ENCODE results near the gene MAPK7.

Gene MAPK7

DNA sequence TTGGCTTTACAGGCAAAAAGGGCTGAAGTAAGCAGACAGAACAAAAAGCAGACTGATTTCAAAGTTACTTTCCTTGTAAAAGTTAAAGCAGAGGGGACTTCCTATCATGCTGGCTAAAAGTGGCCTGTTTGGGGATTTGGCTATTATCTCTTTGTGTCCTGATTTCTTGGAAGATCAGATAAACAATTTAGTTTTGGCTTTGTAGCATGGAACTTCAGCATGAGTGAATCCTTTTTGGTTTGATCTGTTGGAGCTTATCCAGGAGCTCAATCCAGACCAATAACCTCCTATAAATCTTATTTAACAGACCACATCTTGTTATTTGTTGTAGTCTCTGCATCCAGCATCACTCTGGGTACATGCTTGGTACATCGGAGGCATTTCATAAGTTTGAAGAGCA, 23.9 kb downstream of the MAPK7 start:
- no peak for FAIRE-seq

DNA sequence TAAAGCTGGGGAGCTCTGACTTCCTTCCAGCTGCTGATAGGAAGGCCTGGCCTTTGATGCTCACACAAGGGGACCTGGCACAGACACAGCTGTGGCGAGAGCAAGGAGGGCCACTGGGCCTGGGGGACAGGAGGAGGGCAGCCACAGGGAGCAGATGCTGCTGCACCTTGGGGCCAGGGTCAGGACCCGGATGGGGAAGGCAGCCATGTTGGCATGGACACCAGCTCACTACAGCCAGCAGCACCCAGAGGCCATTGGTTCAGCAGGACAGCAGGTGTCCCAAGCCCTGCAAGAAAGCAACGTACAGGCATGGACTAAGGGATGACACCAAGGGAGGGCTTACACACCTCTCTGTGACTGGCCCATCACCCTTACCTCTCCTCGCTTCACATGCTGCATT, 24.7 kb downstream of the MAPK7 start:
- FAIRE-seq, result no peak

DNA sequence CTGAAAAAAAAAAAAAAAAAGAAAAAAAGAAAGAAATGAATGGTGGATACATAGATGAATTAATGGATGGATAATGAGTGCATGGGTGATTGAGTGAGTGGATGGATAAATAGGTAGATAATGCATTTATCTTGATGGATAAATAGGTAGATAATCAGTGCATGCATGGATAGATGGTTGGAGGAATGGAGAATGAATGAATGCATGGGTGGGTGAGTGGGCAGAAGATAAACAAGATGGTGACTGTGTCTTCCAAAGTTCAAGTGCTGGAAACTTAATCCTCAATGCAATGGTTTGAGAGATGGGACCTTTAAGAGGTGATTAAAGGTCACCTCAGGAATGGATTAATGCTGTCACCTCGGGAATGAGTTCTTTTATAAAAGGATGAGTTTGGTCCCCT, 26.0 kb downstream of the MAPK7 start:
- FAIRE-seq, result no peak

DNA sequence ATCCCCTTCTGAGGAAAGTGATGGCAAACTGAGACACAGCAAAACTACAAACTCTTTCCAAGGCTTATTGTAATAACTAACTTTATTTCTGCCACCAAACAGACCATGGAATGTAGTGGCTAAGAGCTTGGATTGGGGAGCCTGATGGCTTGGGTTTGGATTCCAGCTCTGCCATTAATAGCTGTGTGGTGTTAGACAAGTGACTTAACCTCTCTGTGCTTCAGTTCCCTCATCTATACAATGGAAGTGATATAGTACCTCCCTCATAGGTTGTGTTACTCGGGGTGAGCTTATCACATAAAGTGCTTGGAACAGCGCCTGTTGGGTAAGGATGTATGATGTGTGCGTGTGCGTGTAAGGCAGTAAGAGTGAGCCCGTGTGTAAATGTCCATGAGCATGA, 26.8 kb downstream of the MAPK7 start:
- FAIRE-seq, result no peak

DNA sequence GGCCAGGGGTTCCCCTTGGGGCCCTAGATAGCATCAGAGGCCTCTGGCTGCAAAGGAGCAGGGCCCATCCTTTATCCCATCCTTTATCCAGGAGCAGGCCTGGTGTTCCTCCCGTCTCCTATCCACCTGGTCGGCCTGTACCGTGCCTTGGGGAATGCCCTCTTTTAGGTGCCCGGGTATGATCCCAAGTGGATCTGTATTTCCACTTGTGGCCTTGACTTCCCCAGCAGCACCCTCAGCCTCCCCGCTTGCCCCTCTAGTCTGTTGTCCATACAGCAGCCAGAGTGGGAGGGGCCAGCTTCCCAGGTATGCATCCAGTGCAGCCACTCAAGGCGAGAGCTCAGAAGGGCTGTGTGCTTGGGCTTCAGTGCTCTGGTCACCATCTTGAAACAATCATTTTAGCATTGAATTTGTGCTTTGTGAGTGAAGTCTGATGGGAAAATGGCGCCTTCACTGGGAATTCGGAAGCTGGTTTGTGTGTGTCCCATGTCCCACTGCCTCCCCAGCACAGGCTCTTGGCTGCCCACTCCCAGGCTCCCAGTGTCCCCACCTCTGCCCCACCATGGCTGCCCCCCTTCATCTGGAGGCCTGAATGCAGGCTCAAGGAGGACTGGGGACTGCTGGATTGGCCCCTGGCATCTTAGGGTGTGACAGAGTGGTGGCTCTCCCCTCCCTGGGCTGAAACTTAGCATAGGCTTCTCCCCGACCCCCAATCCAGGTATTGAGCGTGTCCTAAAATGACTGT, 29.5 kb downstream of the MAPK7 start:
- no peak for FAIRE-seq

DNA sequence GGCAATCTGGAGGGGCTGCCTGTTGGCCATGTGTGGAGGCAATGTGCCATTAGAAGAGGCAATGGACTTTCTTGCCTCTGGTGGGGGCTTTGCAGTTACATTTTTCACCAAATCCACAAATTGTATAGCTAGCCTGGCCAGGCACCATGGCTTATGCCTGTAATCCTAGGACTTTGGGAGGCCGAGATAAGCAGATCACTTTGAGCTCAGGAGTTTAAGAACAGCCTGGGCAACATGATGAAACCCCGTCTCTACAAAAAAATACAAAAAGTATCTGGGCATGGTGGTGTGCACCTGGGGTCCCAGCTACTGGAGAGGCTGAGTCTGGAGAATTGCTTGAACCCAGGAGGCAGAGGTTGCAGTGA, 30.0 kb downstream of the MAPK7 start:
- no peak for FAIRE-seq

DNA sequence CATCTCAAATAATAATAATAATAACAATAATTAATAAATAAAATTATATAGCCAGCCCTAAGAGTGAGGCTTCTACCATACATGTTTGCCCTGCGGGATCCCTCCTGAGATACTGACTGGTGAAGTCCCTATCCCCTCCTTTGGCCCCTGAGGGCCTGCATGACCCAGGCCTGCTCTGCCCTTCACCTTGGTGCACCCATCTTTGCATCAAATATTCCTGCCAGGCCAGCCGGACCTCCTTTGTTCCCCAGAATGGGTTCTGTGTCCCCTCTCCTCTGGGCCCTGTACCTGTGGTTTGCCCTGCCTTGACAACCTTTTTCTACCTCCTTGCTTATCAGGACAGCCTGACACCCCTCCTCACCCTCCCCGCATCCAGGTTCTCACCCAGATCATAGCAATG, 30.8 kb downstream of the MAPK7 start:
- FAIRE-seq, result no peak

DNA sequence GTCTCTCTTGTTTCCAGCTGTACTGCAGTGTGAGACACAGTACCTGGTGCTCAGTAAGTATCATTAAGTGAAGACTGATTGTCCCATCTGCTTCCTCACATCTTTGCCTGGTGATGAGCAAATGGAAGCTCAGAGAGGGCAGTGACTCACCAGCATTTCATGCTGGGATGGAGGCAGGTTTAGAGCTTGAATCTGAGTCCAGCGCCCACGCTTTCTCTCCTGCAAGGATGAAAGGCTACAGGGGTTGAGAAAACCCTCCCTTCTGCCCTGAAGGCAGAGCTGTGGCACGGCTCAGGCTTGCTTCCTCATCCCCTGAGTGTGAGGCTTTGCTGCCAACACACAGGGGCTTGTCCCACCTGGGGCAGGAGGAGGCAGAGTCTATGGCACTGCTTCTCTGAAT, 31.2 kb downstream of the MAPK7 start:
- FAIRE-seq, result no peak

DNA sequence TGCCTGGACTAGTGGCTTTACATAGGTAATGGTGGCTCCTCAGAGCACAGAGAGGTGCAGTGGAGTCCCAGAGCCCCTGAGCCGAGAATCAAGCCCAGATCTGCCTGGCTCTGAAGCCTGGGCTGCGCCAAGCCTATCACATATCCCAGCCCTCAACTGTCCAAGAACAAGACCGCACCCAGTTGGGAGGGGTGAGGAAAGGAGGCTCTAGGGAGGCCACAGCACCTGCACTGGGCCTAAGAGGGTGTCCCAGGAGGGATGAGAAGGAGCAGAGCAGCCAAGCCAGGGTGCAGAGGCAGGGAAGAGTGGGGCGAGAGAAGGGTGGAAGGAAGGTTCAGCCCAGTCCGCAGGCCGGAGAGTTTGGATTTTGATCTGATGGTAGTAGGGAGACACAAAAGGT, 31.8 kb downstream of the MAPK7 start:
- no peak for FAIRE-seq

DNA sequence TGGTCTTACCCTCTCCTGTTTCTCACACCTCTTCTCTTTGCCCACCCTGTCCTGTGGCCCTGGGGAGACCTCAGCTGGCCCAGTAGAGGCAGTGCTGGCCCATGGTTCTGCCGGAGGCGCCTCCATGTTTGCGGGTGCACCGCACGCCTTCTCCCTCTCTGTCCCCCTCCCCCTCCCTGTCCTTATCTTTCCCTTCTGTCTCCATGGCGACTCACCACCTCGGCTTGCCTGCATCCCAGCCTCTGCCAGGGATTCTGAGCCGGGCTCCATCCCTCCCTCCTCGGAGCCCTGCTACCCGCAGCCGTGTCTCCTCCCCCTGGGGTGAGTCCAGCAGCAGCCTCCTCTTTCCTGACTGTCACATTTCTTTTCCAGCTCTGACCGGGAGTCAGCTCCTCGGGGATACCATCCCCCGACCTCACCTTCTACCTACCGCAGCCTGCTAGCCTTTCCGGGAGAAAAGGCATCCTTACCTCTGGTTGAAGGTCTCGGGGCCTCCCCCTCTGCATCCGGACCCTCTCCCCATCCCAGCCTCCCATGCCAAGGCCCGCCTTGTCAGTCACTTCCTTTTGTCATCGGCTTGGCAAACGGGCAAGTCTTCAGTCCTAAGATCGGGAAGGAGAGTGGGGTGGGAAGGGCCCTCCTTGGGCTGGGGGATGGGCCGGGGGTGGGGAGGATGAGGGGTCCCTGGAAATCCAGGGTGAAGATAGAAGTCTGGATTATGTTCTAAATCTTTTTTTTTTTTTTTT, 32.8 kb downstream of the MAPK7 start, which contains the start of gene RNF112:
TSS of gene RNF112 (plus strand) at position 358 of the 746 bp plus-strand sequence. CDS start at position 535, 177 bp downstream.
- FAIRE-seq, result no peak

DNA sequence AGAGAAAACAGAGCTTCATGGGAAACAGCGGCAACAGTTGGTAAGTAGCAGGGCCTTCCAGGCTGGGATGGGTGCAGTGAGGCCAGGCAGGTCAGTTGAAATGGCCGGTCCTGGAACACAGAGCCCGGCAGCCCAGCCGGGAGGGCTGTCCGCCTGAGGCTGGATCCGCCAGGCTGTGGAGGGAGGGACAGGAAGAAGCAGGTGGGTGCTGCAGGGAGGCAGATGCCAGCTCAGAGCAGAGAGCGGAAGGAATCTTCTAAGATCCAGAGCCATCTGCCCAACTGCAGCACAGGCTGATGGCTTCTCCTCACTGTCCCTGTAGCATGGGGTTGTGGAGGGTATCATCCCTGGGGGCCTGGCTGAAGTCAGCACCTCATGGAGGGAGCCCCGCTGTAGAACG, 33.3 kb downstream of the MAPK7 start:
- FAIRE-seq, result no peak

DNA sequence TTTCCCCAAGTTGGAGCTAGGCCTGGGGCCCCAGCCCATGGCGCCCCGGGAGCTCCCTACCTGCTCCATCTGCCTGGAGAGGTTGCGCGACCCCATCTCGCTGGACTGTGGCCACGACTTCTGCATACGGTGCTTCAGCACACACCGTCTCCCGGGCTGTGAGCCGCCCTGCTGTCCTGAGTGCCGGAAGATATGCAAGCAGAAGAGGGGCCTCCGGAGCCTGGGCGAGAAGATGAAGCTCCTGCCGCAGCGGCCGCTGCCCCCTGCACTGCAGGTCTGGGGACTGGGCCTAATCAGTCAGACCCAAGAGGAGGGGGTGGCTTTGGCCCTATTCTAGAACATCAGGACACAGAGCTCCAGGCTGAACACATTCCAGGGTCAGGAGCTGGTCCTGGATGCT, 34.2 kb downstream of the MAPK7 start:
- no peak for FAIRE-seq

DNA sequence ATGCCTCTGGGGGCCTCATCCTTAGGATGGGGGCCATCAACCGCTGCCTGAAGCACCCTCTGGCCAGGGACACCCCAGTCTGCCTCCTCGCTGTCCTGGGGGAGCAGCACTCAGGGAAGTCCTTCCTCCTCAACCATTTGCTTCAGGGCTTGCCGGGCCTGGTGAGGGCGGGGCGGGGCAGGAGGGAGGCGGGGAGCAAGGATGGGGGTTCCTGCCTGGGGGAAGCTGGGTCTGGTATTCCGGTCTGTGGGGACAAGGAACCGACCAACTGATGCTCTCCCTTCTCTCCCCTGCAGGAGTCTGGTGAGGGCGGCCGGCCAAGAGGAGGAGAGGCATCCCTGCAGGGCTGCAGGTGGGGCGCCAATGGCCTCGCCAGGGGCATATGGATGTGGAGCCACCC, 34.7 kb downstream of the MAPK7 start:
- no peak for FAIRE-seq

DNA sequence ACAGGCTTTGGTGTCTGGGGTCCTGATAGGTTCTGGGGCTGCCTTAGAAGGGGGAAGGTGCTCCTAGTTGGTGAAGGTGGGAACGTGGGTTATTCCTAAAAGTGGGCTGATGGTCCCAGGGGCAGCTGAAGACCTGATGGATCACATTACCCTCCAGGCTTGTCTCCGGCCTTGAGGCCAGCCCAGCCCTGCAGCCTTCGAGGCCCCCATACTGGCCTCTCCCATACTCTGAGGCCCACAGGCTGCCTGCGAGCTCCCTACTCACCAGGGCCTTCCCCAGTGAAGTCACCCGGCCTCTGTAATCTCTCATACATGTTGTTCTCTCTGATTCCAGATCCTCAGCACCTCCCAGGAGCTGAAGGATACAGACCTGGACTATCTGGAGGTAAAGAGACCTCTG, 35.5 kb downstream of the MAPK7 start:
- FAIRE-seq, result no peak

DNA sequence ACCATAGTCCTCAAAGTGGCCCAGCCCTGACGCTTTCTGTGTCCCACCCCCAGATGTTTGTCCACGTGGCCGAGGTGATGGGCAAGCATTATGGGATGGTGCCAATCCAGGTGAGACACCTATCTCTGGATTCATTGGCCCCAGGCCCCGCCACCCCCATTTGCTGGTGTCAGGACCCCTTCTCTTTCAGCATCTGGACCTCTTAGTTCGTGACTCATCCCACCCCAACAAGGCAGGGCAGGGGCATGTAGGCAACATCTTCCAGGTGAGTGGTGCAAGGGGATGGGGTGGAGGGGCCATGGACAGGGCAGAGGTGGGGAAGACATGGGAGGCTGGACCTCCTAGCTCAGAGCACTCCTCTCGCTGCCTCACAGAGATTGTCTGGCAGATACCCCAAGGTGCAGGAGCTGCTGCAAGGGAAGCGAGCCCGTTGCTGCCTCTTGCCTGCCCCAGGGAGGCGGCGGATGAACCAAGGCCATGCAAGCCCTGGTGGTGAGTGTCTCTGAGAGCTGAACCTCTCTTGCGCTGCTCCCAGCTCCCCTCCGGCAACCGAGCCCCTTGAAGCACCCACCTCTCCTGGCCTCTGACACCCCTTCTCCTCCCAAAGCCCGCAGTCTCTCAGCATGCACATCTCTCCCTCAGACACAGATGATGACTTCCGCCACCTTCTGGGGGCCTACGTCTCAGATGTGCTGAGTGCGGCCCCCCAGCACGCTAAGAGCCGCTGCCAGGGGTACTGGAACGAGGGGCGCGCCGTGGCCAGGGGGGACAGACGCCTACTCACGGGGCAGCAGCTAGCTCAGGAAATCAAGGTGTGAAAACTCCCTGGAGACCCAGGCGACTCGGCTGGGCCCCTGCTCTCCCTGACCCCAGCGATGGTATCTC, 36.3 kb downstream of the MAPK7 start:
- FAIRE-seq, result no peak

DNA sequence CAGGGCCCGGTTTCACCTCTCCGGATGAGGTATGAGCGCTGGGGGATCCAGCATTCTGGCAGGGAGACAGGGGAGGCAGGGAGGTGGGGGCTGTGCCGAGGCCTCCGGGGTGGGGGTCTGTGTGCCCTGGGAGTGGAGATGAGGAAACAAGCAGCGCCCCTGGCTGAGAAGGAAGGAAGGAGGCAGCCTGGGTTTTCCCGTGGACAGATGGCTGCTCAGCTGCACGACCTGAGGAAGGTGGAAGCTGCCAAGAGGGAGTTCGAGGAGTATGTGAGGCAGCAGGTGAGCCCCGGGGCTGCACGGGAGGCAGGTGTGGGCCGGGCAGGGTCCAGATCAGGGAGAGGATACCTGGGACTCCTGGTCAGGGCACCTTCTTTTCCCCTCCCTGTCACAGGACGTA, 37.0 kb downstream of the MAPK7 start:
- FAIRE-seq, result no peak

DNA sequence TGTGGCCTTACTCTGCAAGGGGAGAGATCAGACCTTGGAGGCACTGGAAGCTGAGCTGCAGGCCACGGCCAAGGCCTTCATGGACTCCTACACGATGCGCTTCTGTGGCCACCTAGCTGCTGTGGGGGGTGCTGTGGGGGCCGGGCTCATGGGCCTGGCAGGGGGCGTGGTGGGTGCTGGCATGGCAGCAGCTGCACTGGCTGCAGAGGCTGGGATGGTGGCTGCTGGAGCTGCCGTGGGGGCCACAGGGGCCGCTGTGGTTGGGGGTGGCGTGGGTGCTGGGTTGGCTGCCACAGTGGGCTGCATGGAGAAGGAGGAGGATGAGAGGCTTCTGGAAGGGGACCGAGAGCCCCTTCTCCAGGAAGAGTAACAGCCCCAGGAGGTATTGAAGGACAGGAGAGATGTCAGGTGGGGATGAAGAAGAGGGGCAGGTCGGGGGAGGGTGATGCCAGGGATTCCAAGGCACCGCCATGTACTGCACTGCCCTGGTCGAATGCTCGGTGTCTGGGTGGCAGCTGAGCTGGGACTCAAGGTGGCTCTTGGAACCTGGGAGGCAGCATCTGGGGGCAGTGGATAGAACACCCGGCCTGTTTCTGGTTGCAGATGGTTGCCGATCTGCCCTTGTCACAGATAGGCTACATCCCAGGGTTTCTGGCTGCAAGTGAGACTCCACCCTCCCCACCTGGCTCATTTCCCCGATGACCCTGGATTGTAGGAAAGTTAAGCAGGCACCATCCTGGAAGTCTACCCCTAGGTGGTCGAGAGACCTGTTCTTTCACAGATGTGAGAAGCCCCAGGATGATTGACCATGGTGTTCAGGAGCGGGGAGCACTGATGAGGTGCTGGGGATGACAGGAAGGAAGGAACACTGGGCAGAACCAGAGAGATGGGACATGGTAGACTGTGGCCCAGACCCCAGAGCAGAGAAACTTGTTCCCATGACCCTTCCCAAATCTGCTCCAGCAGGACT, 37.8 kb downstream of the MAPK7 start:
- no peak for FAIRE-seq

DNA sequence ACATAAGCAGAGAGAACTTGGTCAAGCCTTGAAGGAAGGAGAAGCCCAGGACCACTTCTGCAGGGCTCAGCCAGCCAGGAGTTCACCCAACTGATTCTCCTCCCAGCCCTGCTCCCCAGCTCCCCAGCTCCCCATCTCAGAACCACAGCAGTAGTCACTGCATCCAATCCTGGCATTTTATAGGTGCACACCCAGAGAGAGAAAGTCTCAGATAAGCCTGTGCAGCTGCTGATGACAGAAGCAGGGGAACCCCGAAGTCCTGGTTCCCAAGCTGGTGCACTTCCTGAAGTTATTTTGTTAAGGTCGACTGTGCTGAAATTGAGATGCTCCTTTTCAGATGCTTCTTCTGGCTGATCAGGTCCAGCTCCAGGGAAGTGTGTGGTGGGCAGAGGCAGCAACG, 39.3 kb downstream of the MAPK7 start:
- no peak for FAIRE-seq

DNA sequence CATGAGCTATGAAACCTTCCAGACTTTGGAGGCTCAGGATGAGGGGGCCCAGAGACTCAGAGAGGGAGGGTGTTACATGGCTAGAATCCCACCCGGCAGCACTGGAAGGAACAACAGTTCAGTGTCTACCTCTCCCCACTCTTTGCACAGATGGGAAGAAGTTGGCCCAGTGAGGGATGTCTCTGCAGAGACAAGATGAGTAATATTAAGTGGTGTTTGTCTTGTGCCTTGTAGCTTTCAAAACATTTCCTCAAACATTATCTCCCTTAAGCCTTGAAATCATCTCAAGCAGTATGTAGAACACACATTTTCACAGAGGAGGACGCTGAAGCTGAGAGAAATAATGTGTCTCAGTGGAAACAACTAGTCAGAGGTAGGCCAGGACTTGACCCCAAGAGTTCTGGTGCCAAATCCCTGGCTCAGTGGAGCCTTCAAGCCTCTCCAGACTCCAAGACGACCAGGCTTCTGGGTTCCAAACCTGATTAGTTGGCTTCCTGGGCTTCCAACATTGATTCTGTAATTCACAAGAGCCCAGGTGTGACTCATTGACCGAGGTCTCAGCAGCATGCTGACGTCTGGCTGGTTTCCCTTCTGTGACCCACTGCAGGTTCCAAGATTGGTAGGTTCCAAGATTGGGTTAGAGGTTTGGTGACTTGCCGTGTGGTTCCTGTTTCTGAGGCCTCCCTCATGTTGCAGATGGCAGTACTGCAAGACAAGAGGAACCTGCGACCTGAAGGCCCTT, 40.1 kb downstream of the MAPK7 start:
- FAIRE-seq, result no peak

DNA sequence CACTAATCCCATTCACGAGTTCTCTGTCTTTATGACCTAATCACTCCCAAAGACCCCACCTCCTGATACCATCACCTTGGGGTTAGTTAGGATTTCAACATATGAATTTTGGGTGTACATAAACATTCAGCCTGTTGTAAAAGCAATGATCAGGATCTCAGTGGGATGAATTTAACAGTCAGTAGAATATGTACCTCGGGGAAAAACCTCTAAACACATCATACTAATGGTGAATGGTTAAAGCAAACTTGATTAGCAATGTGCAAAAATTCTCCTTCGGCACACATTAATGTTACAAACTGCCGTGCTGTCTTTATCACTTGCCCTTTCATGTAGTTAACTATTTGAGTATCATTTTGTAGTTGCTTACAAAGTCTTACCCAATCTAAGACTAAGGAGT, 42.9 kb downstream of the MAPK7 start:
- no peak for FAIRE-seq

DNA sequence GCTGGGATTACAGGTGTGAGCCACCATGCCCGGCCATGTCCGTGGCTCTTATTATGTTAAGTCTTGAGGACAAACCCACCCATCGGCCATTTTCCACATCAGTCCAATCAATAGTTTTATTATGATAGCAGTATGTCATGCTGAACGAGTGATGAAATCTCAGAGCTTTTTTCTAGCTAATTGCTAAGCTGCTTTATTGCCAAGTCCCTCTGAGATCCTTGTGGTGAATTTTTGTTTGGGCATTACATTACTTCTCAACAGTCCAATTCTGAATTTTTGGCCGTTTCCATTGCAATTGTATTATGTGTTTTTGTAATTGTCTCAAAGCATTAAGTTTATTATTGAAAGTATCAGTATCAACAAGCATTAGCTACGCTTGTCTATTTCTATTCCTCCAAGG, 43.6 kb downstream of the MAPK7 start:
- FAIRE-seq, result no peak

All from endometrium (tissue), 2 donors.